ENCODE results near the gene LRATD1.

DNA sequence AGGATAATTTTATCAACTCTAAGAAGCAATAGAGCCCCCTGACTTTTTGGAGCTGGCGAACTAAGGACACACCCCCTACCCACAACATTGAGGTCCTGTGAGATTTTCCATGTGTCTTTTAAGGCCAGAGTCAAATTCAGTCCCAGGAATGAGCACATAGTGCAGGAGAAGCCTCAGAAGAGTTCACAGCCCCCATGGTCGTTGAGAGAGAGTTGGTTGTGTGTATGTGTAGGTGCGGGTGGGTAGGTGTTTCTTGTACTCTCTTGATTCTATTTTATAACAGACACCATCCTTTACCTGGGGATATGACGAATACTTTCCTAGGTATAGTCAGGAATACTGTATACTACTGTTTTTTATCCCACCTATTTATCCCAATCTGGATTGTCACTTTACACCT is 8.6 kb downstream of the LRATD1 start:
- TF ChIP-seq EP300 (IDR thresholded peaks at IDR 0.05) = no peak
- TF ChIP-seq, protein P1, sequence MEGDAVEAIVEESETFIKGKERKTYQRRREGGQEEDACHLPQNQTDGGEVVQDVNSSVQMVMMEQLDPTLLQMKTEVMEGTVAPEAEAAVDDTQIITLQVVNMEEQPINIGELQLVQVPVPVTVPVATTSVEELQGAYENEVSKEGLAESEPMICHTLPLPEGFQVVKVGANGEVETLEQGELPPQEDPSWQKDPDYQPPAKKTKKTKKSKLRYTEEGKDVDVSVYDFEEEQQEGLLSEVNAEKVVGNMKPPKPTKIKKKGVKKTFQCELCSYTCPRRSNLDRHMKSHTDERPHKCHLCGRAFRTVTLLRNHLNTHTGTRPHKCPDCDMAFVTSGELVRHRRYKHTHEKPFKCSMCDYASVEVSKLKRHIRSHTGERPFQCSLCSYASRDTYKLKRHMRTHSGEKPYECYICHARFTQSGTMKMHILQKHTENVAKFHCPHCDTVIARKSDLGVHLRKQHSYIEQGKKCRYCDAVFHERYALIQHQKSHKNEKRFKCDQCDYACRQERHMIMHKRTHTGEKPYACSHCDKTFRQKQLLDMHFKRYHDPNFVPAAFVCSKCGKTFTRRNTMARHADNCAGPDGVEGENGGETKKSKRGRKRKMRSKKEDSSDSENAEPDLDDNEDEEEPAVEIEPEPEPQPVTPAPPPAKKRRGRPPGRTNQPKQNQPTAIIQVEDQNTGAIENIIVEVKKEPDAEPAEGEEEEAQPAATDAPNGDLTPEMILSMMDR (IDR thresholded peaks at IDR 0.05) = no peak

Measured in suprapubic skin (tissue), 3 donors.